Measurements from ENCODE around the gene FABP6. TPM values are rescaled to one million over a fixed set of nuclear protein-coding genes. Genes with fewer than 3 reads are reported as not detected.

The FABP6 gene, protein sequence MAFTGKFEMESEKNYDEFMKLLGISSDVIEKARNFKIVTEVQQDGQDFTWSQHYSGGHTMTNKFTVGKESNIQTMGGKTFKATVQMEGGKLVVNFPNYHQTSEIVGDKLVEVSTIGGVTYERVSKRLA
- 1 to 10 TPM in 1 of 4 donors, not detected in 3; 2.5 TPM for total RNA-seq

DNA sequence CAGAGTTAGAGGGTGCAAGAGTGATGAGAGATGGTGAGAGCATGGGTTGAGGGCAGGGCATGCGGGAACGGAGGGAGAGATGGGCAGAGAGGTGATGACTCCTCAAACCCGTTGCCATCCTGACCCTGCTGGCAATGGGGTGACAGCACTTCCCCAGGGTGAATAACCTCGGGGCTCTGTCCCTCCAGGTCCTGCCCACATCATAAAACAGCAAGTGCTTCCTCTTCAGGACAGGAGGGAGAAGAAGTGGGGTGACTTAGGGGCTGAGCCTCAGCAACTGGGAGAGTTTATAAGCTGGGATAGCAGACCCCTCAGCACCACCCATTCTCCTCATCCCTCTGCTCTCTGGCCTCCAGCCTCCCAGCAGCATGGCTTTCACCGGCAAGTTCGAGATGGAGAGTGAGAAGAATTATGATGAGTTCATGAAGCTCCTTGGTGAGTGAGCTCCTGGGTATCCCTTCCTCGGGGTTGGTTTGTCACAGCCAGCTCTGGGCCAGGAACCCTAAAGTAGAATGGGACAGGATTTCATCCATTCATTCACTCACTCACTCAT is at the start of gene FABP6:
TSS of gene FABP6 (plus strand) at position 317 of the 553 bp plus-strand sequence. CDS start at position 369, 52 bp downstream.
- Histone ChIP-seq H3K4me3 (no peak within 1 kb of the TSS), H3K27me3 (no peaks in the 10 kb centered on the region), H3K4me1 (peaks cover 8% of the 10 kb centered on the region), H3K36me3 (no peaks in the 10 kb centered on the region), H3K9me3 (no peaks in the 10 kb centered on the region), H3K27ac (no peak within 1 kb of the TSS)
- 66% methylated on average over 7 of the region's 7 CpGs for WGBS
- TF ChIP-seq EP300 (IDR thresholded peaks at IDR 0.05), result no peak
- TF ChIP-seq POLR2AphosphoS5 (IDR thresholded peaks at IDR 0.05), result no peak
- TF ChIP-seq, protein P1, sequence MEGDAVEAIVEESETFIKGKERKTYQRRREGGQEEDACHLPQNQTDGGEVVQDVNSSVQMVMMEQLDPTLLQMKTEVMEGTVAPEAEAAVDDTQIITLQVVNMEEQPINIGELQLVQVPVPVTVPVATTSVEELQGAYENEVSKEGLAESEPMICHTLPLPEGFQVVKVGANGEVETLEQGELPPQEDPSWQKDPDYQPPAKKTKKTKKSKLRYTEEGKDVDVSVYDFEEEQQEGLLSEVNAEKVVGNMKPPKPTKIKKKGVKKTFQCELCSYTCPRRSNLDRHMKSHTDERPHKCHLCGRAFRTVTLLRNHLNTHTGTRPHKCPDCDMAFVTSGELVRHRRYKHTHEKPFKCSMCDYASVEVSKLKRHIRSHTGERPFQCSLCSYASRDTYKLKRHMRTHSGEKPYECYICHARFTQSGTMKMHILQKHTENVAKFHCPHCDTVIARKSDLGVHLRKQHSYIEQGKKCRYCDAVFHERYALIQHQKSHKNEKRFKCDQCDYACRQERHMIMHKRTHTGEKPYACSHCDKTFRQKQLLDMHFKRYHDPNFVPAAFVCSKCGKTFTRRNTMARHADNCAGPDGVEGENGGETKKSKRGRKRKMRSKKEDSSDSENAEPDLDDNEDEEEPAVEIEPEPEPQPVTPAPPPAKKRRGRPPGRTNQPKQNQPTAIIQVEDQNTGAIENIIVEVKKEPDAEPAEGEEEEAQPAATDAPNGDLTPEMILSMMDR (IDR thresholded peaks at IDR 0.05), result no peak
- no peak for TF ChIP-seq POLR2A (IDR thresholded peaks at IDR 0.05)
- DNase-seq (ENCODE audit: low spot score in 2 of 2), result no peak

DNA sequence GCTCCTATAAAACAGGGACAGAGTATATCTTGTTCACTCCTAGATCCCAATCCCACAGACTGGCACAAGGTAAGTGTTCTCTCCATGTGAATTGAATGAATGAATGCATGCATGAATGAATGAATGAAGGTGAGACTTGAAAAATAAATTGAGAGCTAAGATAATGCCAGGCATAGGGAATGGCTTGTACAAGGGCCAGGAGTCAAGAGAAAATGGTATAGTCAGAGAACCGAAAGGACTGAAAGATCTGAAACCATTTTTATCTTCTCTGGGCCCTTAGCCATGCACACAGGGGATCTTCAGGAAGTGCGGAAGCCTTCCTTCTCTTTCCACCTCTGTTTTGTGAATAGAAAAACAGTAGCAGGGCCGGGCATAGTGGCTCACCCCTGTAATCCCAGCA is 48.4 kb upstream of the FABP6 start:
- no peaks in the 10 kb centered on the region for H3K27me3 ChIP-seq
- H3K4me1 ChIP-seq, result peaks cover 2% of the 10 kb centered on the region
- TF ChIP-seq, protein P1 (IDR thresholded peaks at IDR 0.05), result no peak
- TF ChIP-seq EP300 (IDR thresholded peaks at IDR 0.05), result no peak
- no peak for TF ChIP-seq POLR2A (IDR thresholded peaks at IDR 0.05)
- no peak for TF ChIP-seq POLR2AphosphoS5 (IDR thresholded peaks at IDR 0.05)
- no peak for DNase-seq (ENCODE audit: low spot score in 2 of 2)
- WGBS, result 83% methylated on average over 3 of the region's 3 CpGs
- no peak overlapping the region for H3K27ac ChIP-seq
- H3K9me3 ChIP-seq, result no peaks in the 10 kb centered on the region
- H3K4me3 ChIP-seq, result no peak overlapping the region
- no peaks in the 10 kb centered on the region for H3K36me3 ChIP-seq

DNA sequence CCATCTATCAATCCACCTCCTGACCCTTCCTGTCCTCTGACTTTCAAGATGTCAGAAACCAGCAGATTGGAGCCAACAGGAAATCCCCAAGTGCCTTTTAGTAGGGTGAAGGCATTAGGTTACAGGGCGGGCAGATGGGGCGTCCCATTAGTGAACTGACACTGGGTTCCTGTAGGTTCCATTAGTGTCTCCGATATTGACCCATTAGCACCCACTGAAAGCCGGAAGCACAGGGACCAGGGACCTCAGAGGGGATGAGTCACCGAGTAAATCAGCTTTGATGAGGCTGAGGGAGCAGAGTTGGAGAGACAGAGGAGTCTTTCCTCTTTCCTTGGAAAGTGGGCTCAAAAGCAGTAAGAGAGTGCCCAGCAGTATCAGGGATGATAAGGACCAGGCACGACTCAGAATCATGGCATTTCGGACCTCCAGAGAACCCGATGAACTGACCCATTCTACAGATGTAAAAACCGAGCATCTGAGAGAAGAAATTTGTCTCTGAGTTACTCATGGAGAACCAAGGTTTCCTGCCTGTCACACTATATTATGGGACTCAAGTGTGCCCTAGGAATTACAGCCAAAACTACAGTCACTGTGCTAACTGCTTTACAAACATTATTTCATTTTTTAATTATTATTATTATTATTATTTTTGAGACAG is 47.2 kb upstream of the FABP6 start:
- Histone ChIP-seq H3K27me3 (no peaks in the 10 kb centered on the region), H3K4me1 (no peaks in the 10 kb centered on the region), H3K9me3 (no peaks in the 10 kb centered on the region), H3K27ac (no peak overlapping the region), H3K36me3 (no peaks in the 10 kb centered on the region), H3K4me3 (no peak overlapping the region)
- no peak for DNase-seq (ENCODE audit: low spot score in 2 of 2)
- 83% methylated on average over 9 of the region's 9 CpGs for WGBS
- TF ChIP-seq POLR2AphosphoS5 (IDR thresholded peaks at IDR 0.05) (no peak), POLR2A (IDR thresholded peaks at IDR 0.05) (no peak), EP300 (IDR thresholded peaks at IDR 0.05) (no peak)
- TF ChIP-seq, protein P1 (IDR thresholded peaks at IDR 0.05), result no peak

DNA sequence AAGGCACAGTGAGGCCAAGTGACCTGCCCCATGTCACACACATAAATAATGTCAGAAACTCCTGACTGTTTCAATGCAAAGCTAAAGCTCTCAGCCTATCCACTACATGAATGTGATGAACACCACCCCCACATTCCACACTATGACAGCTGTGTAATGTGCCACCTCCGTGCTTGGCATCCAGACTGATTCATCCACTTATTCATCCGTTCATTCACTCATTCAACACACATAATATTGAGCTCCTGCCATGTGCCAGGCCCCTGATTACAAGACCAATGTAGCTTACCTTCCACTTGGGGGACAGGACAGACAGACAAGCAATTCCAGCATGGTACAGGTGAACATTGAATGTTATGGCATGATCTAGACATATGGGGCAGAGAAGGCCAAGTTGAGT is 46.2 kb upstream of the FABP6 start:
- no peak for DNase-seq (ENCODE audit: low spot score in 2 of 2)
- no peak overlapping the region for H3K27ac ChIP-seq
- no peaks in the 10 kb centered on the region for H3K27me3 ChIP-seq
- no peak overlapping the region for H3K4me3 ChIP-seq
- no peaks in the 10 kb centered on the region for H3K9me3 ChIP-seq
- TF ChIP-seq POLR2AphosphoS5 (IDR thresholded peaks at IDR 0.05), result no peak
- TF ChIP-seq EP300 (IDR thresholded peaks at IDR 0.05), result no peak
- TF ChIP-seq POLR2A (IDR thresholded peaks at IDR 0.05), result no peak
- TF ChIP-seq, protein P1 (IDR thresholded peaks at IDR 0.05), result no peak
- peaks cover 4% of the 10 kb centered on the region for H3K4me1 ChIP-seq
- 64% methylated on average over 2 of the region's 2 CpGs for WGBS
- no peaks in the 10 kb centered on the region for H3K36me3 ChIP-seq

DNA sequence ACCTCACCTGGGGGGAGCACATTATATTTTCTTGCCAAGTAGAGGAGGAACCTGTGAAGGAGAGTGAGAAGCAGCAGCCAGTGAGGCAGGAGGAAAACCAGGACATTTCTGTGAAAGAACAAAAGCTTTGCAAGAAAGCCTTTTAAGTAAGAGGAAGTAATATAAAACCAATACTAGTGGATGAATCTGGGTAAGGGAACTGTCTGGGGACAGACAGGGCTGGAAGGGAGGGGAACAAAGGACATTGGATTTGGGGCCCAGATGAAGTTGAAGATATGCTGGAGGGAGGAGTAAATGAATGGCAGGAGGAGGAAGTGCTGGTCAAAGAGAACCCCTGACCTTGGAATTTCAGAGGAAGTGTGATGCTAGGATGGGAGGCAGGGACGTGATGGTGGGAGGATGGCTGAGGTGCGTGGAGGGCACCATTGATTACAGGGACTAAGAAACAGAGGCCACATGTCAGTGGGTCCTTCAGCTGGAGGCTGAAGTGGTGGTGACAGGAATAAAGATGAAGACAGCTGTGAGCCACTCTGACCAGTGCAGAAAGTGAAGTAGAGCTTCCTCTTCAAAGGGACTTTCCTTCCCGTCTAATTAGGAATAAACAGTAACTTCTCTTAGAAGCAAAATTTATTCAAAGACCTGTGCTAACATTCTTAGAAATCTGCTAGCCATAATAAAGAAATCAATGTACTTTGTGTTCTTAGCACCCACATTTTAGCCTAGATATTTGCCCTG is 43.5 kb upstream of the FABP6 start:
- no peaks in the 10 kb centered on the region for H3K36me3 ChIP-seq
- H3K27ac ChIP-seq, result no peak overlapping the region
- peaks cover 13% of the 10 kb centered on the region for H3K4me1 ChIP-seq
- no peaks in the 10 kb centered on the region for H3K27me3 ChIP-seq
- no peaks in the 10 kb centered on the region for H3K9me3 ChIP-seq
- WGBS, result 58% methylated on average over 3 of the region's 3 CpGs
- TF ChIP-seq EP300 (IDR thresholded peaks at IDR 0.05) (no peak), POLR2A (IDR thresholded peaks at IDR 0.05) (no peak), POLR2AphosphoS5 (IDR thresholded peaks at IDR 0.05) (no peak)
- TF ChIP-seq, protein P1 (IDR thresholded peaks at IDR 0.05), result no peak
- DNase-seq (ENCODE audit: low spot score in 2 of 2), result no peak
- H3K4me3 ChIP-seq, result no peak overlapping the region

Data from suprapubic skin (tissue), 4 donors.